ENCODE data around the gene HS6ST1. TPM values are rescaled to one million over a fixed set of nuclear protein-coding genes. Genes with fewer than 3 reads are reported as not detected.

HS6ST1 gene
- polyA plus RNA-seq, 1 donor from 2014 or later = 4.3 TPM

DNA sequence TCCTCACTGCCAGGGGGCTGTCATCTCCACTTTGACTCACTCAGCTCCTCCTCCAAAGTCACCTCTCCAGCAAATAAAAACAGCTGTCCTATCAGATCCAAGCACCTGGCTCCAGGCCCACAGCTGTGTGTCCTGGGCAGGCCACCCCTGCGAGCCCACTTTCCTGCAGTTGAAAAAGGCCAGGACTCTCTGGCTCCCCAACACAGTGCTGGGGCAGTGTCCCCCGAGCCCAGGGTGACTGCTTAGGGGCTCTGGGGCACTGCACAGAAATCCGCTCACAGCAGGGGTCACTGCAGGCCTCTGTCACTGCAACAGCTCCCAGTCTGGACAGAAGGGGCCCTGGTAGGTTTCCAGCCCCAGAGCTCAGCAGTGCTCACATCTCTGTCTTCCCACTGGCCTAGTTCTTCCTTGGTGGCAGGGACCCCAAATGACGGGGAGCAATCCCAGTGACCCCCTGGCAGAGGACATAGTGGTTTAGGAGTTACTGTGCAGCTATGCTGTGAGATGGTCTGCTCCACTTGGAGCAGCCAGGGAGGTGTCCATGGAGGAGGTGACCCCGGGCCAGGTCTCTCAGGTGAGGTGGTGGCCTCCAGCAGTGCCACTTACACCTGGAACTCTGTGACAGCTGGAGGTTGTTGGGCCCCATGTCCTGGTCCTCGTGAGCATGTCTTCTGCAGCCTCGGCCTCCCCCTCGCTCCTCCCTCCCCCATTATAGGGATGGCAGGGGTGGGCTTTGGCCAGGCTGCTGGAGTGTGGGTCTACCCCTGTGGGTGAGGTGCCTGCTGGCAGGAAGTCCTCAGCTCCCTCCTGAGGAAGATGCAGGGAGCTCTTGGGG is 35.5 kb downstream of the HS6ST1 start:
- no peak overlapping the region for H3K4me3 Mint-ChIP-seq

DNA sequence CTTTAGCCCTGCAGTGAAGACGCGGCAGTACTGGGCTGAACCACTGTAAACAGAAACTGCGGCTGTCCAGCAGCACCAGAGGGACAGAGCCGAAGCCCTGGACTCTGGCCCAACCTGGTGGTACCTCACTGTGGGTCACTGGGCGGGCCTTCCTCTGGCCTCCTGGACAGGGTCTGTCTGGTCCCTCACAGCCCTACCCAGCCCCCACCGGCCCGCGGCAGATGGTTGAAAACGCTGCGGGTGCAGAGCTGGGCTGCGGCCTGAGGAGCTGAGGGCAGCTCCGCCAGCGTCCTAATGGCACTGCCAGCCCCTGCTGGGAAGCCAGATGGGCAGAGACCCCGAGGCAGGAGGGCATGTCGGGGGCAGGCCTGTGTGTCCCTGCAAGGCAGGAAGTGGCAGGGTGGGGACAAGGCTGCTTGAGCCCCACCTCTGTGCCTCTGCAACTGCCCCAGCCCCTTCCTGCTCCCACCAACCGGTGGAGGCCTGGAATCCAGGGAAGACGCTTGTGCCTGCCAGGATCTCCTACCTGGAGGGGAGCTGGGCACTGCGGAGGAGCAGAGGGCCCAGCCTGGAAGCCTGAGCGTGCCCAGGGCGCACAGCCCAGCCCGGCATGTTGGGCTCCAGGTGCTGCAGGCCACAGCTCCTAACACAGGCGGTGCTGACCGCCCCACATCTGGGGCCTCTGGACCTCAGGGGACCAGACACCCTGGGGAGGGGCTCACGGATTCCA is 36.3 kb downstream of the HS6ST1 start:
- Mint-ChIP-seq H3K4me1 (peaks cover 0 to 15% (median 7%) of the 10 kb centered on the region in 3 donors), H3K27me3 (no peaks in the 10 kb centered on the region), H3K27ac (peak overlapping the region in 1 of 3 donors; percentile 88), H3K36me3 (peaks cover 3% of the 10 kb centered on the region), H3K9me3 (no peaks in the 10 kb centered on the region), H3K4me3 (no peak overlapping the region)

More for the DNA sequence above, 35.5 kb downstream of the HS6ST1 start:
- H3K36me3 Mint-ChIP-seq = peaks cover 1% of the 10 kb centered on the region
- no peaks in the 10 kb centered on the region for H3K27me3 Mint-ChIP-seq
- peaks cover 0 to 15% (median 7%) of the 10 kb centered on the region in 3 donors for H3K4me1 Mint-ChIP-seq
- H3K27ac Mint-ChIP-seq = peak overlapping the region in 1 of 3 donors; percentile 88
- H3K9me3 Mint-ChIP-seq = no peaks in the 10 kb centered on the region

- Mint-ChIP-seq H3K36me3 (peaks cover 4% of the 10 kb centered on the region), H3K4me3 (no peak overlapping the region), H3K27me3 (no peaks in the 10 kb centered on the region), H3K4me1 (peaks cover 0 to 15% (median 7%) of the 10 kb centered on the region in 3 donors), H3K27ac (no peak overlapping the region), H3K9me3 (no peaks in the 10 kb centered on the region)
These were observed 36.8 kb downstream of the HS6ST1 start for GRCh38 chr2:128281852-128282245.

GRCh38 chr2:128280901-128281321 is 37.8 kb downstream of the HS6ST1 start:
- peaks cover 0 to 15% (median 7%) of the 10 kb centered on the region in 3 donors for H3K4me1 Mint-ChIP-seq
- peak overlapping the region in 2 of 4 donors; percentile 67 to 85 for H3K4me3 Mint-ChIP-seq
- peak overlapping the region in 2 of 3 donors; percentile 7 to 50 for H3K27ac Mint-ChIP-seq
- peaks cover 6% of the 10 kb centered on the region for H3K36me3 Mint-ChIP-seq
- H3K27me3 Mint-ChIP-seq = no peaks in the 10 kb centered on the region
- no peaks in the 10 kb centered on the region for H3K9me3 Mint-ChIP-seq

DNA sequence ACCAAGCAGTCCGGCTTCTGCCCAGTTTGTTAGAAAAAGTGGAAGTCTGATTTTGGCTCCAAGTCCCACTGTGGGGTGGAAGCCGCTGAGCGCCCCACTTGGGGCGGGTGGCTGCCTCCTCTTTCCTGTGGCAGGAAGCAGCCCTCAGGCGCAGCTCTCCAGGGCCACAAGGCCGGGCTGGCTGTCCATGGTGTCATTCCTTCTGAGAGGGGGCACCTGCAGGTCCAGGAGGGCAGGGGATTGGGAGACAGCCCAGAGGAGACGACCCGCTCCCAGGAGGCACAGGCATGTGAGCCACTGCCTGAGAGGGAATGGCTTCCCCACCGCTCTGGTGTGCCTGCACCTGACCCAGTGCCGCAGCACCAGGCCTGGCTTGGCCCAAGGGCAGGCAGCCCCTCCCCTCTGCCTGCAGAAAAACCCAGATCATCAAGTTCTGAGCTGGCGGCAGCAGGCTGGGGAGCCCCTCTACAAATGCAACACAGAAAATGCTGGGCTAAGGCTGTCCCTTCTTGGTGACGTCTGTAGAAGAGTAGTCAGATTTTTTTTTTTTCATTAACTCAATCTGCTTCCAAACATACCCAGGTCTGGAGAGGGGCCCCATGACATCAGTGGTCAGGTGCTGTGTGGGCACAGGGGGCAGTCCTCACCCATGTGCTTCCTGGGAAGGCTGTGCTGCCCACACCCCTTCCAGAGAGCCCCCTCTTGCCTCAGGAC is 38.4 kb downstream of the HS6ST1 start:
- Mint-ChIP-seq H3K36me3 (peaks cover 11% of the 10 kb centered on the region), H3K4me1 (peaks cover 0 to 15% (median 7%) of the 10 kb centered on the region in 3 donors), H3K27me3 (no peaks in the 10 kb centered on the region), H3K4me3 (peak overlapping the region in 1 of 4 donors; percentile 51), H3K27ac (peak overlapping the region in 2 of 3 donors; percentile 39 to 50), H3K9me3 (no peaks in the 10 kb centered on the region)

DNA sequence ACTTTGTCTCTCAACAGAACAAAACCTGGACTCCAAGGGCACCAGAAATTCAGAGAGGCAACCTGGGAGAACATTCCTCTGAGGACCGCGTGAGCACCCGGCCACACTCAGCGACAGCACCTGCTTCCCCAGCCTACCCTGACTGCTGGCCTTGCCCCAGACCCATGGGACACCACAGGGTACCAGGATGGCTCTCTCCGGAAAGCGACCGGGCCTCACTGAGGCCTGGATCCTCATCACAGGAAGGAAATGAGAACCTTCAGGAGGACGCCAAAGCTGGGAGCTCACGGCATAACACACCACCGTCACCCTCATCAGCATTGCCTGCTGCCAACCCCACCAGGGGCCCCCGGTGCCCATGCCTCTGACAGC is 38.9 kb downstream of the HS6ST1 start:
- Mint-ChIP-seq H3K27ac (peak overlapping the region in 1 of 3 donors; percentile 39), H3K27me3 (no peaks in the 10 kb centered on the region), H3K4me1 (peaks cover 0 to 15% (median 7%) of the 10 kb centered on the region in 3 donors), H3K4me3 (no peak overlapping the region), H3K36me3 (peaks cover 15% of the 10 kb centered on the region), H3K9me3 (peaks cover 0 to 3% (median 0%) of the 10 kb centered on the region in 3 donors)

- peak overlapping the region in 1 of 3 donors; percentile 39 for H3K27ac Mint-ChIP-seq
- no peaks in the 10 kb centered on the region for H3K27me3 Mint-ChIP-seq
- H3K4me1 Mint-ChIP-seq = peaks cover 0 to 15% (median 7%) of the 10 kb centered on the region in 3 donors
- peaks cover 15% of the 10 kb centered on the region for H3K36me3 Mint-ChIP-seq
- H3K4me3 Mint-ChIP-seq = no peak overlapping the region
- peaks cover 0 to 6% (median 3%) of the 10 kb centered on the region in 3 donors for H3K9me3 Mint-ChIP-seq
These were observed 39.7 kb downstream of the HS6ST1 start for GRCh38 chr2:128279009-128279408.

DNA sequence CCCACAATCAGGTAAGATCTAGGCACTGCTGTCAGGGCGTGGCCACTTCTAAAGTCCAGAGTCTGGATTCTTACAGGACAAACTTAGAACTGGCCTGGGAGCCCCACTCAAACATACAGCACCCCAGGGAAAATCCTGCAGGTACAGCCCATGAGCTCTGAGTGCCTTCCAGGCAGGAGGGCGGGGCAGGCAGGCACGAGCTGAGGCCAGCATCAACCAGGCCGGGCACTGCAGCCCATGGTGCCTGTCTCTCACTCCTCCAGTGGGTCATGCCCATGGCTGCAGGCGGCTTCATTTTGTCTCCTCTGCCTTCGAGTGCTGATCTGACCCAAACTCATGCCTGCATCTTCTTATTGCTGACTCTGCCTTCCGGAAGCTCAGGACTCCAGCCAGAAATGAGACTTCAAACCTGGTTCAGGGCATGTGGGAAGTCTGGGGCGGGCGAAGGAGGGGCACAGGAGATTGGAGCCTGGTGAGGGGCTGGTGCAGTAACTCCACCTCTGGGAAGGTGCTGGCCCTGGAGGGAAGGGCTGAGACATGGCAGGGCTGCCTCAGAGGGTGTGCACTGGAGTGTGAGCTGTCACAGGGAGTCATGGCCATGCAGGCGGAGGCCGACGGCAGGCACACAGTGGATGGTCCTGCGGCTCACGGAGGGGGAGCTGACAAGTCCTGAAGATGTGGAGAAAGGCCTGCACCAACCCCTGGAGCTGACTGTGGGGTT is 40.5 kb downstream of the HS6ST1 start:
- H3K36me3 Mint-ChIP-seq = peaks cover 15% of the 10 kb centered on the region
- no peak overlapping the region for H3K4me3 Mint-ChIP-seq
- peak overlapping the region in 1 of 3 donors; percentile 76 for H3K27ac Mint-ChIP-seq
- peaks cover 0 to 13% (median 7%) of the 10 kb centered on the region in 3 donors for H3K4me1 Mint-ChIP-seq
- peaks cover 0 to 6% (median 4%) of the 10 kb centered on the region in 3 donors for H3K9me3 Mint-ChIP-seq
- H3K27me3 Mint-ChIP-seq = no peaks in the 10 kb centered on the region

DNA sequence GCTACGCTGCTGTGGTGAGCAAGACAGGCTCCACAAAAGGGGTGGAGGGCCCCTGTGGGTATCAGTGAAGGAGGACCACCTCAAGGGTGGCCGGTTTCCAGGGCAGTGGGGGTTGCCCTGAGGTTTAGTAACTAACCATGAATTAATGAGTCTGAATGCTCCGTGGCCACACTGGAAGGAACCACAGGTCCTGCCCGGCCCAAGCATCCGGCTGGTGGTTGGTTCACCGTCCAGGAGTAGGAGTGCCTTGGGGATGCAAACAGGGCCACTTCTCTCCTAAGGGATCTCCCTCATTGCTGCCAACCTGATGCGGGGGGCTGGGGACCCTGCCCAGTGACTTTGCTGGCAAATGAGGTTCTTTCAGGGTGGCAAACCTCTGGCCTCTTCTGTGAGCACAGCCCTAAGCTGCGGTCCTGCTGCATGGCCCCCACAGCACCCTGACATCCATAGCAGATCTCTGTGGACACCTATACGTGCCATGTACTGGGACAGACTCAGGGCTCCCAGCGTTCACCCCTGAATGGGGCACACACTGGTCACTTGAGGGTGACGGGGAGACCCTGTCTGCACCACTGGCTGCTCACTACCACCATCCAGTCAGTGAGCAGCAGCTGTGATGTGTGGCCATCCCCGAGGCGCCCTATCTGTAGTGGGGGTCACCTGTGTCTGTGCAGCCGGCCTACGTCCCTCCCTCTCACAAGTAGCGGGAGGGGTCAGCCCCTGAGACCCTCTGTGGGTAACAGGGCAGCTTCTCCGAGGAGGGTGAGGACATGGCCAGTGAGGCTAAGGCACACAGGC is 41.6 kb downstream of the HS6ST1 start:
- Mint-ChIP-seq H3K27ac (no peak overlapping the region), H3K4me1 (peaks cover 0 to 11% (median 7%) of the 10 kb centered on the region in 3 donors), H3K9me3 (peaks cover 0 to 6% (median 4%) of the 10 kb centered on the region in 3 donors), H3K27me3 (no peaks in the 10 kb centered on the region), H3K36me3 (peaks cover 14% of the 10 kb centered on the region), H3K4me3 (no peak overlapping the region)

GRCh38 chr2:128275498-128276045 is 43.1 kb downstream of the HS6ST1 start:
- Mint-ChIP-seq H3K36me3 (peaks cover 14% of the 10 kb centered on the region), H3K4me1 (peaks cover 0 to 3% (median 0%) of the 10 kb centered on the region in 3 donors), H3K27me3 (no peaks in the 10 kb centered on the region), H3K9me3 (peaks cover 0 to 6% (median 4%) of the 10 kb centered on the region in 3 donors), H3K4me3 (no peak overlapping the region), H3K27ac (no peak overlapping the region)

DNA sequence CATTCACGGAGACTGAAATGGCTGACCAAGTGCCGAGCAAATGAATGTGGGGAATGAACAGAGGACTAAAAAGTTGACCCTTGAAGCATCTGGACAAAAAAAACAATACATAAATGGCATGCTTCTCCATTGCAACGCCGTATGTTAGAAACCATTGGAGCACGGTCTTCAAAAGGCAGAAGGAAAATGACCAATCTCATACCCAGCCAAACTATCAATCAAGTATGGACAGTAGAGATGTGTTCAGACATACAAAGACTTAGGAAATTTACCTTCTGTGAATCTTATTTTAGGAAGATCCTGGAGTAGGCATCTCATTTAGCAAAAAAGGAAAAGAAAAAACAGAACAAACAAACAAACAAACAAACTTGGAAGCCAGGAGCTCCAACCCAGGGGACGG is 44.5 kb downstream of the HS6ST1 start:
- Mint-ChIP-seq H3K4me3 (peak overlapping the region in 2 of 4 donors; percentile 17 to 25), H3K27ac (no peak overlapping the region), H3K4me1 (no peaks in the 10 kb centered on the region), H3K27me3 (no peaks in the 10 kb centered on the region), H3K36me3 (peaks cover 14% of the 10 kb centered on the region), H3K9me3 (peaks cover 0 to 6% (median 4%) of the 10 kb centered on the region in 3 donors)

GRCh38 chr2:128273469-128274081 is 45.1 kb downstream of the HS6ST1 start:
- Mint-ChIP-seq H3K27me3 (no peaks in the 10 kb centered on the region), H3K9me3 (peaks cover 0 to 6% (median 4%) of the 10 kb centered on the region in 3 donors), H3K4me3 (peak overlapping the region in 1 of 4 donors; percentile 58), H3K27ac (no peak overlapping the region), H3K36me3 (peaks cover 14% of the 10 kb centered on the region), H3K4me1 (no peaks in the 10 kb centered on the region)
